ENCODE data around the gene NRCAM. TPM values are rescaled to one million over a fixed set of nuclear protein-coding genes. Genes with fewer than 3 reads are reported as not detected.

The NRCAM gene
- total and polyA plus RNA-seq, 2 donors (not counting 1 experiment from before 2014, with no cell fraction given) = 0.75 to 4.6 TPM

- ChIA-PET POLR2A (no interaction called here), CTCF (interaction anchor here (0.9 to 1.2 kb wide), 2 partner anchors 9 to 182 kb away, joined by 3 to 4 read pairs; no protein-coding TSS in a partner anchor)
- Mint-ChIP-seq H3K27ac (no peak overlapping the region), H3K4me1 (peaks cover 1% of the 10 kb centered on the region), H3K9me3 (ENCODE audit: insufficient read depth) (no peaks in the 10 kb centered on the region), H3K4me3 (no peak overlapping the region), H3K27me3 (peaks cover 3% of the 10 kb centered on the region)
- Histone ChIP-seq H4K20me1 (ENCODE audit: control insufficient read depth, insufficient read depth, low read length, poor library complexity, severe bottlenecking) (no peaks in the 10 kb centered on the region), H3K9me3 (ENCODE audit: control extremely low read depth in 1 of 3, control insufficient read depth in 2 of 3, insufficient read depth in 1 of 3, low read length in 2 of 3) (no peaks in the 10 kb centered on the region), H3K9ac (ENCODE audit: low read length) (no peak overlapping the region), H3K27ac (ENCODE audit: low read length in 2 of 2) (no peak overlapping the region), H3K4me2 (replicated peaks; ENCODE audit: low read depth, low read length, poor library complexity, severe bottlenecking) (no peak overlapping the region), H3K4me3 (ENCODE audit: control extremely low read depth in 1 of 5, extremely low read depth in 1 of 5, insufficient read depth in 1 of 5, low read depth in 2 of 5, low read length in 4 of 5) (no peak overlapping the region), H3K4me1 (ENCODE audit: control insufficient read depth in 2 of 2, insufficient read depth in 2 of 2, low read length in 2 of 2) (no peaks in the 10 kb centered on the region), H3K36me3 (replicated peaks in 1 of 2; ENCODE audit: control extremely low read depth in 1 of 2, control insufficient read depth in 1 of 2, extremely low read depth in 1 of 2, insufficient read depth in 2 of 2, low read length in 1 of 2) (no peaks in the 10 kb centered on the region), H3K79me2 (ENCODE audit: control insufficient read depth, insufficient read depth, low read length) (no peaks in the 10 kb centered on the region), H2AFZ (ENCODE audit: insufficient read depth, low read depth, low read length, poor library complexity, severe bottlenecking) (no peak overlapping the region), H3K27me3 (replicated peaks in 1 of 4; ENCODE audit: control extremely low read depth in 1 of 4, control insufficient read depth in 3 of 4, insufficient read depth in 4 of 4, low read length in 3 of 4) (peaks cover 0 to 4% (median 2%) of the 10 kb centered on the region in 4 experiments)
- WGBS (ENCODE audit: insufficient coverage) = 17% methylated on average over 5 of the region's 5 CpGs
- TF ChIP-seq EZH2 (IDR thresholded peaks at IDR 0.05; ENCODE audit: borderline replicate concordance, insufficient read depth, low read depth, low read length, poor library complexity, severe bottlenecking) (no peak), CTCF (IDR thresholded peaks at IDR 0.05) (no peak)
- DNase-seq (no peak), ATAC-seq (ENCODE audit: low read depth) (no peak)
- intact Hi-C loops (cut with micrococcal nuclease) = no loop called here
Measured at GRCh38 chr7:108203537-108203936, 252.7 kb downstream of the NRCAM start.

- no peak for TF ChIP-seq CTCF (IDR thresholded peaks at IDR 0.05)
- no peak for TF ChIP-seq EZH2 (IDR thresholded peaks at IDR 0.05; ENCODE audit: borderline replicate concordance, insufficient read depth, low read depth, low read length, poor library complexity, severe bottlenecking)
- H3K9ac ChIP-seq (ENCODE audit: low read length) = no peak overlapping the region
- ChIA-PET POLR2A (no interaction called here), CTCF (interaction anchor here (0.9 to 1.2 kb wide), 2 partner anchors 8 to 183 kb away, joined by 3 to 4 read pairs; no protein-coding TSS in a partner anchor)
- DNase-seq (no peak), ATAC-seq (ENCODE audit: low read depth) (no peak)
- H4K20me1 ChIP-seq (ENCODE audit: control insufficient read depth, insufficient read depth, low read length, poor library complexity, severe bottlenecking) = no peaks in the 10 kb centered on the region
- no peaks in the 10 kb centered on the region for H3K4me1 ChIP-seq (ENCODE audit: control insufficient read depth in 2 of 2, insufficient read depth in 2 of 2, low read length in 2 of 2)
- no peak overlapping the region for H3K27ac ChIP-seq (ENCODE audit: low read length in 2 of 2)
- Mint-ChIP-seq H3K27ac (no peak overlapping the region), H3K27me3 (peaks cover 3% of the 10 kb centered on the region), H3K4me1 (peaks cover 1% of the 10 kb centered on the region), H3K4me3 (no peak overlapping the region), H3K9me3 (ENCODE audit: insufficient read depth) (no peaks in the 10 kb centered on the region)
- no peaks in the 10 kb centered on the region for H3K36me3 ChIP-seq (replicated peaks in 1 of 2; ENCODE audit: control extremely low read depth in 1 of 2, control insufficient read depth in 1 of 2, extremely low read depth in 1 of 2, insufficient read depth in 2 of 2, low read length in 1 of 2)
- 71% methylated on average over 2 of the region's 4 CpGs for WGBS (ENCODE audit: insufficient coverage)
- no peak overlapping the region for H3K4me3 ChIP-seq (ENCODE audit: control extremely low read depth in 1 of 5, extremely low read depth in 1 of 5, insufficient read depth in 1 of 5, low read depth in 2 of 5, low read length in 4 of 5)
- H2AFZ ChIP-seq (ENCODE audit: insufficient read depth, low read depth, low read length, poor library complexity, severe bottlenecking) = no peak overlapping the region
- intact Hi-C loops (cut with micrococcal nuclease) = no loop called here
- peaks cover 0 to 4% (median 2%) of the 10 kb centered on the region in 4 experiments for H3K27me3 ChIP-seq (replicated peaks in 1 of 4; ENCODE audit: control extremely low read depth in 1 of 4, control insufficient read depth in 3 of 4, insufficient read depth in 4 of 4, low read length in 3 of 4)
- H3K9me3 ChIP-seq (ENCODE audit: control extremely low read depth in 1 of 3, control insufficient read depth in 2 of 3, insufficient read depth in 1 of 3, low read length in 2 of 3) = no peaks in the 10 kb centered on the region
- no peaks in the 10 kb centered on the region for H3K79me2 ChIP-seq (ENCODE audit: control insufficient read depth, insufficient read depth, low read length)
- H3K4me2 ChIP-seq (replicated peaks; ENCODE audit: low read depth, low read length, poor library complexity, severe bottlenecking) = no peak overlapping the region
Measured at GRCh38 chr7:108202743-108203142, 253.5 kb downstream of the NRCAM start.

All from B cell (primary cell).